ENCODE measurements around the gene PACS1.

PACS1 gene

DNA sequence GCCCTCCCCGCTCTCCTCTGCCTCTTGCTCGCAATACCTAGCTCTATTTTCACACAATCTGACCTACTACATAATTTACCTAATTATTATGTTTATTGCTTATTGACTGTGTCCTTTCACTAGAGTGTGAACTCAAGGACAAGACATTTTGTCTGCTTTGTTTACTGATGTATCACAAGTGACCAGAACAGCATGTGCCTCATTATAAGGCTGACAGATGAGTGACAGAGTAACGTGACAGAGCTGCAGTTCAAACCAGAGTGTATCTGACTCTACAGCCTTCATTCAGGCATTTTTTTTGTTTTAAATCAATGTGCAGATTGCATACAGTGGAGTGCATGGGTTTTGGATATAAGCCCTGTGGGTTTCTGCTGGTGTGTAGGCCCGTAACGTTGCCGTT is 116.4 kb downstream of the PACS1 start:
- DNase-seq (ENCODE audit: low read depth), result no peak
- TF ChIP-seq, protein P1, sequence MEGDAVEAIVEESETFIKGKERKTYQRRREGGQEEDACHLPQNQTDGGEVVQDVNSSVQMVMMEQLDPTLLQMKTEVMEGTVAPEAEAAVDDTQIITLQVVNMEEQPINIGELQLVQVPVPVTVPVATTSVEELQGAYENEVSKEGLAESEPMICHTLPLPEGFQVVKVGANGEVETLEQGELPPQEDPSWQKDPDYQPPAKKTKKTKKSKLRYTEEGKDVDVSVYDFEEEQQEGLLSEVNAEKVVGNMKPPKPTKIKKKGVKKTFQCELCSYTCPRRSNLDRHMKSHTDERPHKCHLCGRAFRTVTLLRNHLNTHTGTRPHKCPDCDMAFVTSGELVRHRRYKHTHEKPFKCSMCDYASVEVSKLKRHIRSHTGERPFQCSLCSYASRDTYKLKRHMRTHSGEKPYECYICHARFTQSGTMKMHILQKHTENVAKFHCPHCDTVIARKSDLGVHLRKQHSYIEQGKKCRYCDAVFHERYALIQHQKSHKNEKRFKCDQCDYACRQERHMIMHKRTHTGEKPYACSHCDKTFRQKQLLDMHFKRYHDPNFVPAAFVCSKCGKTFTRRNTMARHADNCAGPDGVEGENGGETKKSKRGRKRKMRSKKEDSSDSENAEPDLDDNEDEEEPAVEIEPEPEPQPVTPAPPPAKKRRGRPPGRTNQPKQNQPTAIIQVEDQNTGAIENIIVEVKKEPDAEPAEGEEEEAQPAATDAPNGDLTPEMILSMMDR (IDR thresholded peaks at IDR 0.05; ENCODE audit: low read depth, low read length, missing control alignments), result no peak
- in situ Hi-C loops (cut with HindIII; ENCODE audit: low sequenced_read_pairs), result no loop called here
- no peak overlapping the region for H3K4me3 ChIP-seq (ENCODE audit: low read depth, low read length)

DNA sequence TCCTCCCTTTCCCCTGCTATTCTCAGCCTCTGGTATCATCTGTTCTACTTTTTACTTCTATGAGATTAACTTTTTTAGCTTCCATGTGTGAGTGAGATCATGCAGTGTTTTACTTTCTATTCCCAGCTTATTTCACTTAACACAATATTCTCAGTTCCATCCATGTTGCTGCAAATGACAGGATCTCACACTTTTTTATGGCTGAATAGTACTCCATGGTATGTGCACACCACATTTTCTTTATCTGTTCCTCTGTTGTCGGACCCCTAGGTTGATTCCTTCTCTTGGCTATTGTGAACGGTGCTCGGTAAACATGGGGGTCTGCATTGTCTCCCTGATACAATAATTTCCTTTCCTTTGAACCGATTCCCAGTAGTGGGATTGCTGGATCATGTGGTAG is 117.4 kb downstream of the PACS1 start:
- DNase-seq (ENCODE audit: low read depth), result no peak
- TF ChIP-seq, protein P1 (IDR thresholded peaks at IDR 0.05; ENCODE audit: low read depth, low read length, missing control alignments), result no peak
- in situ Hi-C loops (cut with HindIII; ENCODE audit: low sequenced_read_pairs), result no loop called here
- H3K4me3 ChIP-seq (ENCODE audit: low read depth, low read length), result no peak overlapping the region

DNA sequence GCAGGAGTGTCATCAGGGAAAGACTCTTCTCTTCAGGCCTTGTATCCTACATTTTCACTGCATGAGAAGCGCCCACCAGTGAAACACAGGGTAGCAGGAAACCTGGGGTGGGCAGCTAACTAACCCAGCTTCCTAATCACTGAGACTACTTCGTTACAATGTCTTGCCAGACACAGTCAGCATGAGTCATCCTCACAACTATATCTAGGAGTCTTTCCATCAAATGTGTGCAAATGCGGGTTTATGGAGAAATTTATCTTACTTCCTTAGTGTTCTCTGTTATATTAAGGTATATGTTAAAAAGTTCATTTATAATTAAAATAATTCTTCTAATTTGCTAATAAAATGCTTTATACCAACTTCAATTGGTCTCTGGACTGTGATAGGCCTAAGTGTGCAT is 118.5 kb downstream of the PACS1 start:
- in situ Hi-C loops (cut with HindIII; ENCODE audit: low sequenced_read_pairs), result no loop called here
- peak; percentile 35 for DNase-seq (ENCODE audit: low read depth)

DNA sequence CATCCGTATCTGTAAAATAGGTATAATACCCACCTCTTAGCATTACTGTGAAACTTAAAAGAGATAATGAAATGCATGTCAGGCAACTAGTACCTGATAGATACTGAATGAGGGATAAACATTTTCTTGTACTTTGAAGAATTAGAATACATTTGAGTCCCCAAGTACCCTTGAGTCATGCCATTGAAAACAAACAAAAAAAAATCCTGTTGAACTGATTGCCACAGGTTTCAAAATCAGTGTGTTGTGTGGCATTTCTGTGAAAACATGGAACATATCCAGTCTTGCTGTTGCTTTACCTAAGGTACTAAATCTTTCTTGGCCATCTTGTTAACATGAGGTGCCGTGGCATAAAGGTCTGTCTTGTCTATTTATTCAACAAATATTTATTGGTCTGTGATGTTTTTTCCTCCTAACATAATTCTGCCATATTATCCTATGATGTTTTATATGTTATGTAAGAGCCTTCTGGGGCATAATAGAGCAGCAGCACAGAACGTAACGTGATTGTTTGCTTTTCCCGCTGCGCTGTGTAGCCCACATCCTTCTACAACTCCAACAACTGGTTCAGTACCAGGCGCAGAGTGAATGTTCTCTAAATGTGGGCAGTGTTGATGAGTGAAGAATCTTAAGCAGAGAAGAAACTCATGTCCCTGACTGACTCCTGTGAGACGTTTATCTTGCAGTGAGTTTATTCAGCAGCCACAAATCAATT is 119.1 kb downstream of the PACS1 start:
- H3K4me3 ChIP-seq (ENCODE audit: low read depth, low read length), result no peak overlapping the region
- TF ChIP-seq, protein P1 (IDR thresholded peaks at IDR 0.05; ENCODE audit: low read depth, low read length, missing control alignments), result no peak
- in situ Hi-C loops (cut with HindIII; ENCODE audit: low sequenced_read_pairs), result no loop called here
- no peak for DNase-seq (ENCODE audit: low read depth)

More for the DNA sequence above, 118.5 kb downstream of the PACS1 start:
- no peak overlapping the region for H3K4me3 ChIP-seq (ENCODE audit: low read depth, low read length)
- TF ChIP-seq, protein P1 (IDR thresholded peaks at IDR 0.05; ENCODE audit: low read depth, low read length, missing control alignments), result no peak

DNA sequence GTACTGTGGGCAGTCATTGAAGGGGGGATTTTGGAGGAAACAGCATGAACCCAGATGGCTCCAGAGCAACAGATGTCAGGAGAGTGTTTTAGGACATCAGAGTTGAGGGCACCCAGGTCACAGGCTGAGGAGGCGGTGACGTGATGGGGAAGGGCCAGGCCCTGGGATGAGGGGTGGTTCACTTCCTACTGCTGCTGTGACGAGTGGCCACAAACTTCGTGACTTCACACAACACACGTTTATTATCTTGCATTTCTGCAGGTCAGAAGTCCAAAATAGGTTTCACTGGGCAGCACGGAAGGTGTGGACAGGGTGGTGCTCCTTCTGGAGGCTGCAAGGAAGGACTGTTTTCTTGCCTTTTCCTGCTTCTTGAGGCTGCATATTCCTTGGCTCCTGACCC is 120.7 kb downstream of the PACS1 start:
- no peak for DNase-seq (ENCODE audit: low read depth)
- in situ Hi-C loops (cut with HindIII; ENCODE audit: low sequenced_read_pairs), result no loop called here
- no peak overlapping the region for H3K4me3 ChIP-seq (ENCODE audit: low read depth, low read length)
- TF ChIP-seq, protein P1 (IDR thresholded peaks at IDR 0.05; ENCODE audit: low read depth, low read length, missing control alignments), result no peak

DNA sequence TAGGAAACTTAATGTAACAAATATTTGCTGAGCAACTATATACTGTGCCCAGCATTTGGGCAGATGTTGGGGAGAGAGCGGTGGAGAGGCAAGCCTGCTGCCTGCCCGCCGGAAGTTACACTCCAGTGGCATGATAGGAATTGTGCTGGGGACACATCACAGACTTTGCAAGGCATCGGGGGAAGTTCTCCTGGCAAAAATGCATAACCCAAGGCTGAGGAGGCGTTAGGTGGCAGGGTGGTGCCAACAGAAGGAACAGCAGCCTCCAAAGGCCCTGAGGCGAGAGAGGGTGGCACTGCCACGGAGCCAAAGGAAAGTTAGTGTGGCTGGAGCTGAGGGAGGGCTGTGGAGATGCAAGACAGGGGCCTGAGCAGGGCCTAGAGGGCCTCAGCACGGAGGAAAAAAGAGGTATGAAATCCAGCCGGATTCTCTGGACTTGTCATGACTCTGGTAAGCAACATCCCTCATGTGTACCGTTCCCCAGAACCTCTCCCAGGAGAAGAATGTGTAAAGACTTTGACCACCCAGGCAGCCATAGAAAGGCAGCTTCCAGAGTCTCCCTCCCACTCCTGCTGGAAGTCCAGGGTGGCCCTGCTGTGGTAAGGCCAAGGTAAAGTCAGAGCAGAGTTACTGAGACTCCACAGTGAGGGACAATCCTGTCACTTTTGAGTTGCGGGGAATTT is 122.2 kb downstream of the PACS1 start:
- TF ChIP-seq, protein P1 (IDR thresholded peaks at IDR 0.05; ENCODE audit: low read depth, low read length, missing control alignments), result no peak
- in situ Hi-C loops (cut with HindIII; ENCODE audit: low sequenced_read_pairs), result no loop called here
- no peak for DNase-seq (ENCODE audit: low read depth)
- no peak overlapping the region for H3K4me3 ChIP-seq (ENCODE audit: low read depth, low read length)
